HEK293 (cell line): ENCODE measurements around the gene CAMTA2.

ENCODE experiments used
- GLIS1 ChIP-seq: fragments of 450-650 bp; formaldehyde crosslinking; IDR thresholded peaks from 2 replicates; pipeline ENCODE4 v1.5.1; 2016; ENCODE audit warnings: missing biosample characterization, missing genetic modification characterization
- MEIS1 ChIP-seq: sonication (generic); formaldehyde crosslinking; IDR thresholded peaks from 2 replicates; pipeline ENCODE4 v1.8.1; 2022; ENCODE audit warnings: missing genetic modification reagents, mild to moderate bottlenecking, borderline replicate concordance
- OSR2 ChIP-seq: fragments of 450-650 bp; formaldehyde crosslinking; IDR thresholded peaks from 2 replicates; pipeline ENCODE4 v1.5.1; 2016; ENCODE audit warnings: missing biosample characterization, missing genetic modification characterization
- PRDM1 ChIP-seq: fragments of 450-650 bp; formaldehyde crosslinking; IDR thresholded peaks from 2 replicates; pipeline ENCODE4; 2016; ENCODE audit warnings: missing biosample characterization, missing genetic modification characterization
- TRIM28 ChIP-seq: IDR thresholded peaks from 2 replicates; pipeline ENCODE4 v1.6.1; 2011; ENCODE audit warnings: low read length, control low read depth, borderline replicate concordance
- ZBTB8A ChIP-seq: fragments of 450-650 bp; formaldehyde crosslinking; IDR thresholded peaks from 2 replicates; pipeline ENCODE4 v1.5.1; 2016; ENCODE audit warnings: missing biosample characterization, missing genetic modification characterization
- ZFP3 ChIP-seq: fragments of 450-650 bp; formaldehyde crosslinking; IDR thresholded peaks from 2 replicates; pipeline ENCODE4 v1.5.1; 2016; ENCODE audit warnings: low read depth, missing biosample characterization, missing genetic modification characterization
- ZFP37 ChIP-seq: fragments of 450-650 bp; formaldehyde crosslinking; IDR thresholded peaks from 2 replicates; pipeline ENCODE4 v1.5.1; 2016; ENCODE audit warnings: missing biosample characterization, missing genetic modification characterization
- ZNF112 ChIP-seq: fragments of 450-650 bp; formaldehyde crosslinking; IDR thresholded peaks from 2 replicates; pipeline ENCODE4 v1.5.0; 2017; ENCODE audit warnings: missing biosample characterization, missing genetic modification characterization
- ZNF114 ChIP-seq: fragments of 450-650 bp; formaldehyde crosslinking; IDR thresholded peaks from 2 replicates; pipeline ENCODE4 v1.5.0; 2017; ENCODE audit warnings: missing biosample characterization, missing genetic modification characterization
- ZNF132 ChIP-seq: fragments of 450-650 bp; formaldehyde crosslinking; IDR thresholded peaks from 2 replicates; pipeline ENCODE4 v1.5.1; 2017; ENCODE audit warnings: missing biosample characterization, missing genetic modification characterization, borderline replicate concordance
- ZNF155 ChIP-seq: fragments of 450-650 bp; formaldehyde crosslinking; IDR thresholded peaks from 2 replicates; pipeline ENCODE4 v1.5.1; 2016; ENCODE audit warnings: missing biosample characterization, missing genetic modification characterization
- ZNF211 ChIP-seq: fragments of 450-650 bp; formaldehyde crosslinking; IDR thresholded peaks from 2 replicates; pipeline ENCODE4 v1.5.1; 2016; ENCODE audit warnings: low read depth, missing biosample characterization, missing genetic modification characterization
- ZNF274 ChIP-seq, 2 experiments: fragments of 200-500 bp in 1 of 2; fragments of 450-650 bp in 1 of 2; sonication (Bioruptor generic) in 1 of 2; formaldehyde crosslinking in 1 of 2; IDR thresholded peaks; 2 replicates each; pipeline versions ENCODE4 v1.5.1 to v1.6.1; 2014 to 2016; ENCODE audit warnings: borderline replicate concordance in 1 of 2, inconsistent platforms in 1 of 2, low read length in 1 of 2, missing biosample characterization in 1 of 2, missing genetic modification characterization in 1 of 2
- ZNF302 ChIP-seq: fragments of 450-650 bp; formaldehyde crosslinking; IDR thresholded peaks from 2 replicates; pipeline ENCODE4 v1.5.1; 2016; ENCODE audit warnings: missing biosample characterization, missing genetic modification characterization, low read depth
- ZNF324 ChIP-seq: fragments of 450-650 bp; formaldehyde crosslinking; IDR thresholded peaks from 2 replicates; pipeline ENCODE4 v1.5.1; 2016; ENCODE audit warnings: missing biosample characterization, missing genetic modification characterization
- ZNF366 ChIP-seq: fragments of 450-650 bp; formaldehyde crosslinking; conservative IDR thresholded peaks from 2 replicates; pipeline ENCODE4 v1.5.1; 2016; ENCODE audit warnings: missing biosample characterization, missing genetic modification characterization
- ZNF404 ChIP-seq: fragments of 450-650 bp; formaldehyde crosslinking; IDR thresholded peaks from 2 replicates; pipeline ENCODE4 v1.5.1; 2017; ENCODE audit warnings: missing biosample characterization, missing genetic modification characterization
- ZNF426 ChIP-seq: fragments of 450-650 bp; formaldehyde crosslinking; IDR thresholded peaks from 2 replicates; pipeline ENCODE4 v1.5.1; 2017; ENCODE audit warnings: missing biosample characterization, missing genetic modification characterization, mild to moderate bottlenecking, inconsistent platforms, moderate library complexity
- ZNF558 ChIP-seq: fragments of 450-650 bp; formaldehyde crosslinking; IDR thresholded peaks from 2 replicates; pipeline ENCODE4 v1.5.1; 2016; ENCODE audit warnings: missing biosample characterization, missing genetic modification characterization
- ZNF560 ChIP-seq: fragments of 450-650 bp; formaldehyde crosslinking; IDR thresholded peaks from 2 replicates; pipeline ENCODE4 v1.5.1; 2017; ENCODE audit warnings: missing biosample characterization, missing genetic modification characterization, borderline replicate concordance
- ZNF596 ChIP-seq: fragments of 450-650 bp; IDR thresholded peaks from 2 replicates; pipeline ENCODE4 v1.5.0; 2018; ENCODE audit warnings: missing biosample characterization, mild to moderate bottlenecking, missing genetic modification characterization, moderate library complexity
- ZNF624 ChIP-seq: fragments of 450-650 bp; formaldehyde crosslinking; IDR thresholded peaks from 2 replicates; pipeline ENCODE4 v1.5.1; 2017; ENCODE audit warnings: missing biosample characterization, missing genetic modification characterization
- ZNF629 ChIP-seq: fragments of 450-650 bp; formaldehyde crosslinking; IDR thresholded peaks from 2 replicates; pipeline ENCODE4 v1.5.1; 2017; ENCODE audit warnings: missing biosample characterization, missing genetic modification characterization
- ZNF707 ChIP-seq: fragments of 450-650 bp; formaldehyde crosslinking; IDR thresholded peaks from 2 replicates; pipeline ENCODE4 v1.5.1; 2016; ENCODE audit warnings: missing biosample characterization, missing genetic modification characterization
- ZNF791 ChIP-seq: fragments of 450-650 bp; formaldehyde crosslinking; IDR thresholded peaks from 2 replicates; pipeline ENCODE4 v1.5.1; 2016; ENCODE audit warnings: missing biosample characterization, missing genetic modification characterization
- ZNF830 ChIP-seq: fragments of 450-650 bp; IDR thresholded peaks from 2 replicates; pipeline ENCODE4 v1.5.0; 2018; ENCODE audit warnings: missing biosample characterization, missing genetic modification characterization, low read depth, mild to moderate bottlenecking, moderate library complexity
- ZNF837 ChIP-seq: fragments of 450-650 bp; formaldehyde crosslinking; IDR thresholded peaks from 2 replicates; pipeline ENCODE4 v1.5.1; 2016; ENCODE audit warnings: missing biosample characterization, missing genetic modification characterization
- ZNF843 ChIP-seq: fragments of 450-650 bp; formaldehyde crosslinking; IDR thresholded peaks from 2 replicates; pipeline ENCODE4 v1.5.1; 2016; ENCODE audit warnings: missing biosample characterization, missing genetic modification characterization
- ZSCAN30 ChIP-seq: fragments of 450-650 bp; IDR thresholded peaks from 2 replicates; pipeline ENCODE4 v1.5.1; 2018; ENCODE audit warnings: missing biosample characterization, mild to moderate bottlenecking, missing genetic modification characterization, moderate library complexity
- ZXDB ChIP-seq: fragments of 450-650 bp; formaldehyde crosslinking; IDR thresholded peaks from 2 replicates; pipeline ENCODE4 v1.5.1; 2016; ENCODE audit warnings: missing biosample characterization, missing genetic modification characterization
- TF ChIP-seq, protein P1 (sequence below): fragments of 450-650 bp; formaldehyde crosslinking; IDR thresholded peaks from 2 replicates; pipeline ENCODE4 v1.5.1; 2016; ENCODE audit warnings: missing biosample characterization, missing genetic modification characterization
- TF ChIP-seq, protein P2 (sequence below): fragments of 450-650 bp; formaldehyde crosslinking; IDR thresholded peaks from 2 replicates; pipeline ENCODE4 v1.5.1; 2017; ENCODE audit warnings: missing biosample characterization, missing genetic modification characterization
- TF ChIP-seq, protein P3 (sequence below): fragments of 450-650 bp; formaldehyde crosslinking; IDR thresholded peaks from 2 replicates; pipeline ENCODE4 v1.5.1; 2016; ENCODE audit warnings: missing biosample characterization, missing genetic modification characterization
- TF ChIP-seq, protein P4 (sequence below): fragments of 450-650 bp; formaldehyde crosslinking; IDR thresholded peaks from 2 replicates; pipeline ENCODE4 v1.5.1; 2016; ENCODE audit warnings: missing biosample characterization, missing genetic modification characterization

The CAMTA2 gene

DNA sequence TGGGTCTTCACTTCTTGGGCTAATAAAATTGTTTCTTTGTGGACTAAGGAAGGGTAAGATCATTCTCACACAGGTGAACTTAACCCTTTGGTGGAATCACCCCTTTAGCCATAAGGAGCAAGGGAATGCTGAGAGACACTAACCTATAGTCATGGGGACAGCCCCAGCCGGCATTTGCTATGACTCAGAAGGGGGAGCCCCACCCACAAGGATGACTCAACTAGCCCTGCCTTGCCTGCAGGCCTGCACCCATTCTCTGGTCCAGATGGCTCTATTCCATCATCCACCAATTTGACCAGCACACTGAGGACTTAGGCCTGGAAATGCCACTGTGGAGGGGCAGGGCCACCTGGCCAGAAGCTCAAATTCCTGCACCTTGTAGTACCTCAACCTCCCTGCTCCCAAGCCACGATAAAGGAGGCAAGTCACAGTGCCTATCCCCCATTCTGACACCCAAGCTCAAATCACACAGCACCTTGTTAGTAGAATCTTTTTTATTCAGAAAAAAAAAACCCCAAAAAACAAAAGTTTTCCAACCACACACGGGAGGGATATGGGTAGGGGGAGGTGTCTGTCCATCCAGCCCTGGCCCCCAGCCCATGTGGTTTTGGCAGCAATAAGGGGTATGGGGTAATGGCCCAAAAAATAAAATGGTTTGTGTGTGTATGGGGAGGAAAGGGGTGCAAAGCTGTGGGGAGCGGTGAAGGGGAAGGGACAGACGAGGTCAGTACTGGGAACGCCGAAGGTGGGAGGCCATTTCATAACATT is 42.1 kb downstream of the CAMTA2 start (continued):
- no peak for TF ChIP-seq ZNF274 (IDR thresholded peaks at IDR 0.05; ENCODE audit: low read length)
- TF ChIP-seq ZNF274 (tag by site-specific recombination; IDR thresholded peaks at IDR 0.05; ENCODE audit: borderline replicate concordance) = no peak
- TF ChIP-seq, protein P1, sequence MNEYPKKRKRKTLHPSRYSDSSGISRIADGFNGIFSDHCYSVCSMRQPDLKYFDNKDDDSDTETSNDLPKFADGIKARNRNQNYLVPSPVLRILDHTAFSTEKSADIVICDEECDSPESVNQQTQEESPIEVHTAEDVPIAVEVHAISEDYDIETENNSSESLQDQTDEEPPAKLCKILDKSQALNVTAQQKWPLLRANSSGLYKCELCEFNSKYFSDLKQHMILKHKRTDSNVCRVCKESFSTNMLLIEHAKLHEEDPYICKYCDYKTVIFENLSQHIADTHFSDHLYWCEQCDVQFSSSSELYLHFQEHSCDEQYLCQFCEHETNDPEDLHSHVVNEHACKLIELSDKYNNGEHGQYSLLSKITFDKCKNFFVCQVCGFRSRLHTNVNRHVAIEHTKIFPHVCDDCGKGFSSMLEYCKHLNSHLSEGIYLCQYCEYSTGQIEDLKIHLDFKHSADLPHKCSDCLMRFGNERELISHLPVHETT = no peak
- TF ChIP-seq, protein P2, sequence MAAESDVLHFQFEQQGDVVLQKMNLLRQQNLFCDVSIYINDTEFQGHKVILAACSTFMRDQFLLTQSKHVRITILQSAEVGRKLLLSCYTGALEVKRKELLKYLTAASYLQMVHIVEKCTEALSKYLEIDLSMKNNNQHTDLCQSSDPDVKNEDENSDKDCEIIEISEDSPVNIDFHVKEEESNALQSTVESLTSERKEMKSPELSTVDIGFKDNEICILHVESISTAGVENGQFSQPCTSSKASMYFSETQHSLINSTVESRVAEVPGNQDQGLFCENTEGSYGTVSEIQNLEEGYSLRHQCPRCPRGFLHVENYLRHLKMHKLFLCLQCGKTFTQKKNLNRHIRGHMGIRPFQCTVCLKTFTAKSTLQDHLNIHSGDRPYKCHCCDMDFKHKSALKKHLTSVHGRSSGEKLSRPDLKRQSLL (tag by site-specific recombination) = no peak
- no peak for TF ChIP-seq ZNF596 (tag by site-specific recombination)
- TF ChIP-seq, protein P3, sequence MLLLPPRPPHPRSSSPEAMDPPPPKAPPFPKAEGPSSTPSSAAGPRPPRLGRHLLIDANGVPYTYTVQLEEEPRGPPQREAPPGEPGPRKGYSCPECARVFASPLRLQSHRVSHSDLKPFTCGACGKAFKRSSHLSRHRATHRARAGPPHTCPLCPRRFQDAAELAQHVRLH (tag by site-specific recombination) = no peak
- TF ChIP-seq ZNF155 (tag by site-specific recombination) = no peak
- TF ChIP-seq ZBTB8A (tag by site-specific recombination) = no peak
- TF ChIP-seq ZNF791 (tag by site-specific recombination) = no peak
- TF ChIP-seq ZXDB (tag by site-specific recombination) = no peak
- no peak for TF ChIP-seq ZNF324
- no peak for TF ChIP-seq TRIM28
- 0 out of 2 replicates have a peak, but pooled peaks have one; percentile 23 for TF ChIP-seq ZFP37
- no peak for TF ChIP-seq ZNF404 (tag by site-specific recombination)
- no peak for TF ChIP-seq PRDM1
- no peak for TF ChIP-seq ZNF707
- TF ChIP-seq ZNF629 = peak; percentile 79
- TF ChIP-seq, protein P4, sequence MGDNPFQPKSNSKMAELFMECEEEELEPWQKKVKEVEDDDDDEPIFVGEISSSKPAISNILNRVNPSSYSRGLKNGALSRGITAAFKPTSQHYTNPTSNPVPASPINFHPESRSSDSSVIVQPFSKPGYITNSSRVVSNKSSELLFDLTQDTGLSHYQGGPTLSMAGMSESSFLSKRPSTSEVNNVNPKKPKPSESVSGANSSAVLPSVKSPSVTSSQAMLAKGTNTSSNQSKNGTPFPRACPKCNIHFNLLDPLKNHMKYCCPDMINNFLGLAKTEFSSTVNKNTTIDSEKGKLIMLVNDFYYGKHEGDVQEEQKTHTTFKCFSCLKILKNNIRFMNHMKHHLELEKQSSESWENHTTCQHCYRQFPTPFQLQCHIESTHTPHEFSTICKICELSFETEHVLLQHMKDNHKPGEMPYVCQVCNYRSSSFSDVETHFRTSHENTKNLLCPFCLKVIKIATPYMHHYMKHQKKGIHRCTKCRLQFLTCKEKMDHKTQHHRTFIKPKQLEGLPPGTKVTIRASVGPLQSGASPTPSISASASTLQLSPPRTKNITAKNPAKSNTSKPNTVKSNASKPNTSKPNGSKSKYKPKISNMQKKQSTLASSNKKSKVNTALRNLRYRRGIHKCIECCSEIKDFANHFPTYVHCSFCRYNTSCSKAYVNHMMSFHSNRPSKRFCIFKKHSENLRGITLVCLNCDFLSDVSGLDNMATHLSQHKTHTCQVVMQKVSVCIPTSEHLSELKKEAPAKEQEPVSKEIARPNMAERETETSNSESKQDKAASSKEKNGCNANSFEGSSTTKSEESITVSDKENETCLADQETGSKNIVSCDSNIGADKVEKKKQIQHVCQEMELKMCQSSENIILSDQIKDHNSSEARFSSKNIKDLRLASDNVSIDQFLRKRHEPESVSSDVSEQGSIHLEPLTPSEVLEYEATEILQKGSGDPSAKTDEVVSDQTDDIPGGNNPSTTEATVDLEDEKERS = no peak
- TF ChIP-seq OSR2 = peak; percentile 93
- no peak for TF ChIP-seq ZNF560 (tag by site-specific recombination)
- no peak; the same call in 1 of the 2 replicates for TF ChIP-seq ZNF366
- TF ChIP-seq ZNF211 (tag by site-specific recombination) = no peak
- TF ChIP-seq ZFP3 (tag by site-specific recombination) = no peak
- TF ChIP-seq ZNF558 (tag by site-specific recombination) = no peak
- no peak for TF ChIP-seq ZNF114 (tag by site-specific recombination)
- TF ChIP-seq MEIS1 (CRISPR knock-in tag) = no peak
- no peak for TF ChIP-seq ZNF837 (tag by site-specific recombination)
- no peak for TF ChIP-seq ZNF426 (tag by site-specific recombination)
- TF ChIP-seq ZNF624 (tag by site-specific recombination) = no peak
- TF ChIP-seq ZNF112 (tag by site-specific recombination) = no peak
- no peak for TF ChIP-seq ZNF843 (tag by site-specific recombination)
- TF ChIP-seq GLIS1 (tag by site-specific recombination) = no peak
- TF ChIP-seq ZNF830 = no peak
- TF ChIP-seq ZNF132 (tag by site-specific recombination) = no peak
- TF ChIP-seq ZNF302 (tag by site-specific recombination) = no peak
- no peak for TF ChIP-seq ZSCAN30 (tag by site-specific recombination)
